Fibroblast of pulmonary artery (primary cell): ENCODE measurements around the gene CSMD2.

Experiments
- DNase-seq: peaks from one replicate; pipeline ENCODE4 v3.0.0-alpha.2; 2010; ENCODE audit warnings: low read depth
- H3K4me3 ChIP-seq: replicated peaks from 2 replicates; pipeline ENCODE4 v1.5.1; 2011; ENCODE audit warnings: low read depth, mild to moderate bottlenecking, control low read depth, low read length, moderate library complexity
- TF ChIP-seq, protein P1 (sequence below): IDR thresholded peaks from 2 replicates; pipeline ENCODE4 v1.5.1; 2011; ENCODE audit warnings: mild to moderate bottlenecking, control low read depth, low read length, inconsistent platforms; ENCODE audit errors: missing control alignments

Gene CSMD2

DNA sequence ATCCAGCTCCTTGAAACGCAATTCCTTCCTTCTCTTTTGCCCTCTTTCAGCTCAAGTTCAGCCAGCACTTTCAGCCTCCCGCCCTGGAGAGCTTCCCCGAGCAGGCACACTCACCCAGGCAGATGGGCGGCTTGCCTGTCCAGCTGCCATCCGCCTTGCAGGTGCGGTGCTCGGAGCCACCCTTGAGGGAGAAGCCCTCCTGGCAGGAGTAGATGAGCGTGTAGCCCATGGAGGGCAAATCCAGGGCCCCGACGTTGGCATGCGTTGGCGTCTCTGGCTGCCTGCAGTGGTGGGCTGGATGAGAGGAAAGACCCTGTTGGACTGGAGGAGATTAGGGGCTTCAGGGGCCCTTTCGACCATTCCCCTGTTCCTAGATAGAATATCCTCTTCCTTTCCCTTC is 632.1 kb downstream of the CSMD2 start:
- TF ChIP-seq, protein P1, sequence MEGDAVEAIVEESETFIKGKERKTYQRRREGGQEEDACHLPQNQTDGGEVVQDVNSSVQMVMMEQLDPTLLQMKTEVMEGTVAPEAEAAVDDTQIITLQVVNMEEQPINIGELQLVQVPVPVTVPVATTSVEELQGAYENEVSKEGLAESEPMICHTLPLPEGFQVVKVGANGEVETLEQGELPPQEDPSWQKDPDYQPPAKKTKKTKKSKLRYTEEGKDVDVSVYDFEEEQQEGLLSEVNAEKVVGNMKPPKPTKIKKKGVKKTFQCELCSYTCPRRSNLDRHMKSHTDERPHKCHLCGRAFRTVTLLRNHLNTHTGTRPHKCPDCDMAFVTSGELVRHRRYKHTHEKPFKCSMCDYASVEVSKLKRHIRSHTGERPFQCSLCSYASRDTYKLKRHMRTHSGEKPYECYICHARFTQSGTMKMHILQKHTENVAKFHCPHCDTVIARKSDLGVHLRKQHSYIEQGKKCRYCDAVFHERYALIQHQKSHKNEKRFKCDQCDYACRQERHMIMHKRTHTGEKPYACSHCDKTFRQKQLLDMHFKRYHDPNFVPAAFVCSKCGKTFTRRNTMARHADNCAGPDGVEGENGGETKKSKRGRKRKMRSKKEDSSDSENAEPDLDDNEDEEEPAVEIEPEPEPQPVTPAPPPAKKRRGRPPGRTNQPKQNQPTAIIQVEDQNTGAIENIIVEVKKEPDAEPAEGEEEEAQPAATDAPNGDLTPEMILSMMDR, result no peak
- DNase-seq, result no peak
- no peak overlapping the region for H3K4me3 ChIP-seq

DNA sequence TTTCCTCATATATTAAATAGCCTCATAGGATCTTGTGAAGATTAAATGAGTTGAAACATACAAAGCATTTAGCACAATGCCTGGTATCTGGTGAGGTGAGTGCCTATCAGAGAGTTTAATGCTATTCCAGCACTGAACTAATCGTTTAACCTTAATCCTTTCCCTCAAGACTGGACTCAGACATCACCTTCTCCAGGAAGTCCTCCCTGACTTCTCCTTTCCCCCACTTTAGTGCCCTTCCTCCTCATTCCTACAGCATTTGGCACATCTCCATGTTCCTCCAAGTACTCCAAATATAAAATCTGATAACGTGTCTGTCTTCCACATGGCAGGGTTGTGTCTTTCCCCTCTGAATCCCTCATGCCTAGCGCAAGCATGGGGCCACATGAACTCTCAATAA is 632.8 kb downstream of the CSMD2 start:
- no peak overlapping the region for H3K4me3 ChIP-seq

DNA sequence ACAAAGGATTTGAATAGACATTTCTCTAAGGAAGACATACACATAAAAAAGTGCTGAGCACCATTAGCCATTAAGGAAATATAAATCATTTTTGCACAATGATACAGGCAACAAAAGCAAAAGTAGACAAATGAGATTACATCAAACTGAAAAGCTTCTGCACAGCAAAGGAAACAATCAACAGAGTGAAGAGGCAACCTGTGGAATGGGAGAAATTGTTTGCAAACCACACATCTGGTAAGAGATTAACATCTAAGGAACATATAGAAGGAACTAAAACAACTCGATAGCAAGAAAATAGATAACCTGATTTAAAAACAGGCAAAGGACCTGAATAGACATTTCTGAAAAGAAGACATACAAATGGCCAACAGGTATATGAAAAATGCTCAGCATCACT is 635.1 kb downstream of the CSMD2 start:
- H3K4me3 ChIP-seq, result no peak overlapping the region
- TF ChIP-seq, protein P1, result no peak
- no peak for DNase-seq

More for the DNA sequence above, 632.8 kb downstream of the CSMD2 start:
- TF ChIP-seq, protein P1, result no peak
- no peak for DNase-seq

DNA sequence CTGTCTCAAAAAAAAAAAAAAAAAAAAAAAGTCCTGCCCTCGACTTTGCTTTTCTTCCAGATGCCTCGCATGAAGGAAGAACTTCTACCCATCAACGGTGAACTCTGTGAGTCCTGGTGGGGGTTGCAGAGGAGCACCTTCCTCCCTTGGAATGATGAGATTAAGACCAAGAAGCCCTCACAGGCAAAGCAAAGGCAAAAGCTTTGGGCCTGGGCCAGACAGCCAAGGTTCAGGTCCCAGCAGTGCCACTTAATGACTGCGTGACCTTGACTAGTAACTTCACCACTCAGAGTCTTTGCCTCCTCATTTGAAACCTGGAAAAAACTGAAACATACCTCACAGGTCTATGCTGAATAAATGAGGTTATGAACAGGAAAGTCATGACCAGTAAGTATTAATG is 637.1 kb downstream of the CSMD2 start:
- TF ChIP-seq, protein P1, result no peak
- no peak for DNase-seq
- H3K4me3 ChIP-seq, result no peak overlapping the region

DNA sequence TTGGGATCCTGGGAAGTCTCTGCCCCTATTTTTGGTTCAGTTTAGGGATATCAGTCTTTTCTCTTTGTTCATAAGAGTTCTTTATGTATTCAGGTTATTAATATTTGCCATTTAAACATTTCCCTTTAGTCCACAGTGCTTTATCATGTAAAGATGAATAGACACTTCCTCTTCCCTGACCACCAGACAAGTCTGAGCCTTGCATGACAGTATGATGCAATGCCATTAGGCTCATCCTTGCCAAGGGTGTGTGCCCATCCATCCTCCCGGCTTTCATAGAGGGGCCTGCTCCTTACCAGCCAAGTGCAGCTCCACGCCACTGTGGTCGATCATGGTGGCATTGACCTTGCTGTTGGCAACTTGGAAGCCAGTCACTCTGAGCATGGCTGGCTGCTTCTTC is 640.4 kb downstream of the CSMD2 start:
- no peak for DNase-seq

DNA sequence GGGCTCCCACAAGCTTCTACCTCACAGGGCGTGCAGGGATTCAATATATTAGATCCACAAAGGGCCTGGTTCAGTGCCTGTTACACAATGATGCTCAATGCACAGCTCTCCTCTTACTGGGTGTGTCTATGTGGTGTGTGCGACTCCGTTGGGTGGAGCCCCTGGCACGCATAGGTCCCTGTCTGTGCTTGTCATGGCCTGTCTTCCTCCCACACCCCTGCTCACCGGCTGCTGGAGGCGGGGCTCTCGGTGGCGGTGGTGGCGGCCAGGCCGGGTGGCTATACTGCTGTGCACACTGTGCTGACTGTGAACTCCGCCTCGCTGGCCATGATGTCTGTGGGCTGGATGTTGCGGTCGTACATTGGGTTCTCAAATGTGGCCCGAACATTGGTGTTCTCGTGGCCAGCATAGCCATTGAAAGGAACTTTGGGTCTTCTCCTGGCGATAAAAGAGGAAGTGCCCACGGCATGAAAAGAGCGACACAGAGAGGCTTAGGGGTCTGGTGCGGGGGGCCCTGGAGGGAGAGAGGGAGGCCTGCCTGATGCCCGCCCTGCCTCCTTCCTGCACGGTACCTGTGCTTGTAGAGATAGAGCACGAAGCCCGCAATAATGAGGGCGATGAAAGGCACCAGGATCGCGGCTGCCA is 645.7 kb downstream of the CSMD2 start:
- no peak overlapping the region for H3K4me3 ChIP-seq
- TF ChIP-seq, protein P1, result no peak
- no peak for DNase-seq

More for the DNA sequence above, 640.4 kb downstream of the CSMD2 start:
- TF ChIP-seq, protein P1, result no peak
- H3K4me3 ChIP-seq, result no peak overlapping the region

DNA sequence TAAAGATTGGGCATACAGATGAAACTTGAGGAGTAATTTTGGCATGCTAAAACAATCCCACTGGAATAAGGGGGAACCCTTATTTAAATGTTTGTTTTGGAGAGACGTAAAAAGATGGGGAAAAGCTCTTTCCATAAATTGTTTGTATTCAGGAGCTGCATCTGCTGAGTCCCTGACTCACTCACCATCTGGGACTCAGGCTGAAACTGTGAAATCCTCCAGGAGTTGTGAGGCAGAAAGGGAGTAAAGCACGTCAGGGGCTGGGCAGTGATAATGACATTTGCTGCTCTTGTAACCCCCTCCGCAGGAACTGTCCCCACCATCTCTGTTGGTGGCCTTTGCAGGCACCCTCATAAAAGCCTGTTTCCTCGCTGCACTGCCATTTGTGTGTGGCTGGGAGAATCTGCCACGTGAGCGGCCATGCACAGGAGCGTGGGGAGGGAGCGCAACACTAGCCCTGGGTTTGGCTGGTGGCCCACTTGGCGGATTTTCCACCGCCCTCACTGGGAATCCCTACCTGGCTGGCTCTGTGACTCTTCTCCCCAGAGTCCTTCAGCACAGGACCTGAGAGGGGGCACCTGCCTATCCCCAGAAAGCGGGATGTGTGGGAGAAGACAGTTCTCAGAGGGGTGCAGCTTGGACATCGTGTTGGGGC is 647.3 kb downstream of the CSMD2 start:
- DNase-seq, result no peak
- TF ChIP-seq, protein P1, result no peak
- H3K4me3 ChIP-seq, result no peak overlapping the region
